Measurements from ENCODE around the gene KLHDC10. TPM values are rescaled to one million over a fixed set of nuclear protein-coding genes. Genes with fewer than 3 reads are reported as not detected.

Gene KLHDC10
- total RNA-seq, 1 experiment from 2014 or later = 47.0 TPM

- TF ChIP-seq, protein P1, sequence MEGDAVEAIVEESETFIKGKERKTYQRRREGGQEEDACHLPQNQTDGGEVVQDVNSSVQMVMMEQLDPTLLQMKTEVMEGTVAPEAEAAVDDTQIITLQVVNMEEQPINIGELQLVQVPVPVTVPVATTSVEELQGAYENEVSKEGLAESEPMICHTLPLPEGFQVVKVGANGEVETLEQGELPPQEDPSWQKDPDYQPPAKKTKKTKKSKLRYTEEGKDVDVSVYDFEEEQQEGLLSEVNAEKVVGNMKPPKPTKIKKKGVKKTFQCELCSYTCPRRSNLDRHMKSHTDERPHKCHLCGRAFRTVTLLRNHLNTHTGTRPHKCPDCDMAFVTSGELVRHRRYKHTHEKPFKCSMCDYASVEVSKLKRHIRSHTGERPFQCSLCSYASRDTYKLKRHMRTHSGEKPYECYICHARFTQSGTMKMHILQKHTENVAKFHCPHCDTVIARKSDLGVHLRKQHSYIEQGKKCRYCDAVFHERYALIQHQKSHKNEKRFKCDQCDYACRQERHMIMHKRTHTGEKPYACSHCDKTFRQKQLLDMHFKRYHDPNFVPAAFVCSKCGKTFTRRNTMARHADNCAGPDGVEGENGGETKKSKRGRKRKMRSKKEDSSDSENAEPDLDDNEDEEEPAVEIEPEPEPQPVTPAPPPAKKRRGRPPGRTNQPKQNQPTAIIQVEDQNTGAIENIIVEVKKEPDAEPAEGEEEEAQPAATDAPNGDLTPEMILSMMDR (conservative IDR thresholded peaks at IDR 0.05) = no peak
- TF ChIP-seq EZH2 (IDR thresholded peaks at IDR 0.05; ENCODE audit: low read depth) = no peak
- H3K27ac ChIP-seq = no peak overlapping the region
- H3K4me2 ChIP-seq = no peak overlapping the region
- H3K27me3 ChIP-seq (ENCODE audit: insufficient read depth, low read depth) = no peaks in the 10 kb centered on the region
- peaks cover 24% of the 10 kb centered on the region for H3K36me3 ChIP-seq (ENCODE audit: low read depth)
- POLR2A ChIA-PET (ENCODE audit: unreplicated experiment) = interaction anchor here (0.7 kb wide), 1 partner anchor 1264 kb away, joined by 4 read pairs; no protein-coding TSS in a partner anchor
- CTCF ChIA-PET = no interaction called here
- no peaks in the 10 kb centered on the region for H3K9me3 ChIP-seq (ENCODE audit: insufficient read depth, low read depth)
- DNase-seq = no peak
- peaks cover 8% of the 10 kb centered on the region; the same call in 1 of the 2 replicates for H4K20me1 ChIP-seq (ENCODE audit: insufficient read depth)
- no peak overlapping the region for H2AFZ ChIP-seq
- BruUV-seq (replicated peaks) = no TSS peak
- H3K4me1 ChIP-seq (replicated peaks; ENCODE audit: insufficient read depth) = no peaks in the 10 kb centered on the region
- H3K9me2 ChIP-seq (ENCODE audit: insufficient read depth) = no peaks in the 10 kb centered on the region
- H3F3A ChIP-seq (ENCODE audit: insufficient read depth, low read depth) = peaks cover 7% of the 10 kb centered on the region; the same call in 1 of the 2 replicates
- intact Hi-C loops (cut with micrococcal nuclease; ENCODE audit: unreplicated experiment) = no loop called here
- H3K79me2 ChIP-seq (ENCODE audit: low read depth) = no peaks in the 10 kb centered on the region
- no peak overlapping the region for H3K4me3 ChIP-seq
These were observed 57.5 kb downstream of the KLHDC10 start for GRCh38 chr7:130127821-130128317.

- H3K9me3 ChIP-seq (ENCODE audit: insufficient read depth, low read depth) = no peaks in the 10 kb centered on the region
- no TSS peak for BruUV-seq (replicated peaks)
- H3F3A ChIP-seq (ENCODE audit: insufficient read depth, low read depth) = peaks cover 7% of the 10 kb centered on the region; the same call in 1 of the 2 replicates
- H3K79me2 ChIP-seq (ENCODE audit: low read depth) = no peaks in the 10 kb centered on the region
- no peak overlapping the region for H2AFZ ChIP-seq
- H3K36me3 ChIP-seq (ENCODE audit: low read depth) = peaks cover 16% of the 10 kb centered on the region; the same call in 1 of the 2 replicates
- no peak for DNase-seq
- H3K27me3 ChIP-seq (ENCODE audit: insufficient read depth, low read depth) = no peaks in the 10 kb centered on the region
- TF ChIP-seq, protein P1 (conservative IDR thresholded peaks at IDR 0.05) = no peak
- no peak for TF ChIP-seq EZH2 (IDR thresholded peaks at IDR 0.05; ENCODE audit: low read depth)
- H3K4me1 ChIP-seq (replicated peaks; ENCODE audit: insufficient read depth) = no peaks in the 10 kb centered on the region
- ChIA-PET CTCF (no interaction called here), POLR2A (ENCODE audit: unreplicated experiment) (interaction anchor here (0.5 kb wide), 1 partner anchor 932 kb away, joined by 17 read pairs; no protein-coding TSS in a partner anchor)
- intact Hi-C loops (cut with micrococcal nuclease; ENCODE audit: unreplicated experiment) = no loop called here
- H3K4me2 ChIP-seq = no peak overlapping the region
- H3K27ac ChIP-seq = no peak overlapping the region
- no peaks in the 10 kb centered on the region for H3K9me2 ChIP-seq (ENCODE audit: insufficient read depth)
- H4K20me1 ChIP-seq (ENCODE audit: insufficient read depth) = peaks cover 8% of the 10 kb centered on the region; the same call in 1 of the 2 replicates
- H3K4me3 ChIP-seq = no peak overlapping the region
These were observed 58.7 kb downstream of the KLHDC10 start for GRCh38 chr7:130129011-130129411.

- ChIA-PET POLR2A (ENCODE audit: unreplicated experiment) (interaction anchor here (0.5 kb wide), 1 partner anchor 1141 kb away, joined by 5 read pairs; no protein-coding TSS in a partner anchor), CTCF (no interaction called here)
- no peaks in the 10 kb centered on the region for H3K79me2 ChIP-seq (ENCODE audit: low read depth)
- BruUV-seq (replicated peaks) = no TSS peak
- intact Hi-C loops (cut with micrococcal nuclease; ENCODE audit: unreplicated experiment) = no loop called here
- no peak overlapping the region for H2AFZ ChIP-seq
- peaks cover 14% of the 10 kb centered on the region; the same call in 1 of the 2 replicates for H3K36me3 ChIP-seq (ENCODE audit: low read depth)
- no peaks in the 10 kb centered on the region for H3K9me2 ChIP-seq (ENCODE audit: insufficient read depth)
- H3K27me3 ChIP-seq (ENCODE audit: insufficient read depth, low read depth) = no peaks in the 10 kb centered on the region
- no peak overlapping the region for H3K27ac ChIP-seq
- H3K4me3 ChIP-seq = no peak overlapping the region
- TF ChIP-seq, protein P1 (conservative IDR thresholded peaks at IDR 0.05) = no peak
- TF ChIP-seq EZH2 (IDR thresholded peaks at IDR 0.05; ENCODE audit: low read depth) = no peak
- DNase-seq = no peak
- H3K4me2 ChIP-seq = no peak overlapping the region
- H4K20me1 ChIP-seq (ENCODE audit: insufficient read depth) = peaks cover 8% of the 10 kb centered on the region; the same call in 1 of the 2 replicates
- H3F3A ChIP-seq (ENCODE audit: insufficient read depth, low read depth) = no peaks in the 10 kb centered on the region
- H3K9me3 ChIP-seq (ENCODE audit: insufficient read depth, low read depth) = no peaks in the 10 kb centered on the region
- no peaks in the 10 kb centered on the region for H3K4me1 ChIP-seq (replicated peaks; ENCODE audit: insufficient read depth)
These were observed 61.0 kb downstream of the KLHDC10 start for GRCh38 chr7:130131191-130131834.
